ENCODE measurements around the gene CRYGB. TPM values are rescaled to one million over a fixed set of nuclear protein-coding genes. Genes with fewer than 3 reads are reported as not detected.
"Not testable (repeated sequence)": the region's sequence is repeated elsewhere in the genome, so short reads cannot be mapped to it uniquely, and the experiment has no call there.

The CRYGB gene
- total RNA-seq, 1 donor from 2014 or later, result not detected

- no peak for DNase-seq
- intact Hi-C loops (cut with DNase I), result no loop called here
- ATAC-seq (ENCODE audit: poor library complexity), result no peak
Observed at GRCh38 chr2:208127090-208127489, 18.9 kb downstream of the CRYGB start.

DNA sequence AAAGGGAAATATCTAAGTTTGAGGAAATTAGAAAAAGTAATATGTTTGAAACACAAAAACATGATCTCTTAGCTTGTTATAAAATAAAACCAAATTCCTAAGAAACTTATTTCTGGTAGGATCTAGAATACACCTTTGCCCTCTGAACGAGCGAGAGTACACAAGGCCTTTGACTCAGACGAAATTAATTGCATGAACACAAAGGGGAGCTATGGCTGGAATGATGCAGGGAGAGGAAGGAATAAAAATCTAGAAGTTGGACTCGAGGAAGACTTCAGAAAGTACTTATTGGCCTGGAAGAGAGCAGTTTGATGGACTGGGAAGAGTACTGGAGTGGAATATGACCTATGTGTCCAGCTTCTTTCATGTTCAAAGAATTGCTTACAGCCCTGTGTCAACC lies 20.7 kb downstream of the CRYGB start:
- DNase-seq (no peak), ATAC-seq (ENCODE audit: poor library complexity) (no peak)
- intact Hi-C loops (cut with DNase I), result no loop called here

DNA sequence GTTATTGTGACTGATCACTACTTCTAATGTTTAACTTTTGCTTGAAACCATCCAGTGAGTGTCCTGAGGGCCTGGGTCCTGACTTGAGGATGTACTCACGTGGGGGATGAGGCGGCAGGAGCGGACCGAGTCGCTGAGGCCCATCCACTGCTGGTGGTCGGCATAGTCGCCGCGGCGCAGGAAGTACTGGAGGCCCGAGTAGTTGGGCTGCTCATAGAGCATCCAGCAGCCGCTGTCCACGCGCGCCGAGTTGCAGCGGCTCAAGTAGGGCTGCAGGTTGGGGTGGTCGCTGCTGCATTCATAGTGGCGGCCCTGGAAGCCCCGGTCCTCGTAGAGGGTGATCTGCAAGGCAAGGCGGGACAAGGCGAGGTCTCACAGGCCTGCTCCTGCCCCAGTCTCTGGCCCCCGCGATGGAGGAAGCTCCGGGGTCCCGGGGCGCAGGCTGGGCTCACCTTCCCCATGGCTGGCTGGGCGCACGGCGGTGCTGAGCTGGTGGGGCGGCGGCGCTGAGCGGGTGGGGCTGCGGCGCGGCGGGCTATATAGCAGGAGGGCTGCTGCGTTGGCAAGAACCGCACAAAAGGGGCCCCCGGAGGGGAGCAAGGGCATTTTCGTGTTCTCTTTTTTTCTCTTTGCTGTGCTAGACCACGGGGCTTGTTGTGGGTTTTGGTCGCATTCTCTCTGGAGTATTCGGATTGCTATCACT lies 21.8 kb downstream of the CRYGB start, which contains the start of gene CRYGD:
Gene CRYGD, minus strand, starts transcription at position 512 of the 703 bp plus-strand sequence. Its CDS starts 51 bp downstream, at position 461.
- intact Hi-C loops (cut with DNase I); DNase-seq: not testable (repeated sequence)
- peak; percentile 15 for ATAC-seq (ENCODE audit: poor library complexity)

- intact Hi-C loops (cut with DNase I), result no loop called here
Observed at GRCh38 chr2:208122248-208122647, 23.7 kb downstream of the CRYGB start.

GRCh38 chr2:208118918-208119317 lies 27.0 kb downstream of the CRYGB start:
- no peak for ATAC-seq (ENCODE audit: poor library complexity)
- intact Hi-C loops (cut with DNase I), result no loop called here
- no peak for DNase-seq

More at GRCh38 chr2:208122248-208122647, 23.7 kb downstream of the CRYGB start:
- ATAC-seq (ENCODE audit: poor library complexity) (no peak), DNase-seq (no peak)

DNA sequence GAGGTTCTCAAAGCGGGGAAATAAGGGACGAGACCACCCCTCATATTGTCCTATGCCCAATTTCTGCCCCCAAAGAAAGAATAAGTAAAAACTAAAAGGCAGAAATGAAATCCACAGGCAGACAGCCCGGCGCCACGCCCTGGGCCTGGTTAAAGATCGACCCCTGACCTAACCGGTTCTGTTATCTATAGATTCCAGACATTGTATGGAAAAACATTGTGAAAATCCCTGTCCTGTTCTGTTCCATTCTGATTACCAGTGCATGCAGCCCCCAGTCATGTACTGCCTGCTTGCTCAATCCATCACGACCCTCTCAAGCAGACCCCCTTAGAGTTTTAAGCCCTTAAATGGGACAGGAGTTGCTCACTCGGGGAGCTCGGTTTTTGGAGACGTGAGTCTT lies 28.6 kb downstream of the CRYGB start:
- intact Hi-C loops (cut with DNase I); DNase-seq; ATAC-seq (ENCODE audit: poor library complexity): not testable (repeated sequence)

- ATAC-seq (ENCODE audit: poor library complexity), result no peak
- intact Hi-C loops (cut with DNase I), result no loop called here
- DNase-seq, result no peak
Observed at GRCh38 chr2:208112969-208113368, 33.0 kb downstream of the CRYGB start.

GRCh38 chr2:208112273-208112745 lies 33.6 kb downstream of the CRYGB start:
- intact Hi-C loops (cut with DNase I); DNase-seq; ATAC-seq (ENCODE audit: poor library complexity): not testable (repeated sequence)

GRCh38 chr2:208103616-208104015 lies 42.3 kb downstream of the CRYGB start:
- no peak for ATAC-seq (ENCODE audit: poor library complexity)
- intact Hi-C loops (cut with DNase I), result no loop called here
- DNase-seq, result no peak

GRCh38 chr2:208101716-208102631 lies 44.0 kb downstream of the CRYGB start:
- intact Hi-C loops (cut with DNase I), result no loop called here
- ATAC-seq (ENCODE audit: poor library complexity) (no peak), DNase-seq (no peak)

- ATAC-seq (ENCODE audit: poor library complexity), result no peak
- DNase-seq, result no peak
- intact Hi-C loops (cut with DNase I), result no loop called here
Observed at GRCh38 chr2:208099682-208100470, 46.1 kb downstream of the CRYGB start.

DNA sequence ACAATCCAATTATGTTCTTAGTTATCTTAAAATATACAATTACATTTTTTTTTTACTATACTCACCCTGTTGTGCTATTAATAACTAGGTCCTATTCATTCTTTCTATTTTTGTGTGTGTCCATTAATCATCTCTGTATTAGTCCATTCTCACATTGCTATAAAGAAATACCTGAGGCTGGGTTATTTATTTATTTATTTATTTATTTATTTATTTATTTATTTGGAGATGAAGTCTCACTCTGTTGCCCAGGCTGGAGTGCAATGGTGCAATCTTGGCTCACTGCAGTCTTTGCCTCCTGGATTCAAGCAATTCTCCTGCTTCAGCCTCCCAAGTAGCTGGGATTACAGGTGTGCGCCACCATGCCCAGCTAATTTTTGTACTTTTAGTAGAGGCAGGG lies 47.3 kb downstream of the CRYGB start:
- DNase-seq; intact Hi-C loops (cut with DNase I); ATAC-seq (ENCODE audit: poor library complexity): not testable (repeated sequence)

DNA sequence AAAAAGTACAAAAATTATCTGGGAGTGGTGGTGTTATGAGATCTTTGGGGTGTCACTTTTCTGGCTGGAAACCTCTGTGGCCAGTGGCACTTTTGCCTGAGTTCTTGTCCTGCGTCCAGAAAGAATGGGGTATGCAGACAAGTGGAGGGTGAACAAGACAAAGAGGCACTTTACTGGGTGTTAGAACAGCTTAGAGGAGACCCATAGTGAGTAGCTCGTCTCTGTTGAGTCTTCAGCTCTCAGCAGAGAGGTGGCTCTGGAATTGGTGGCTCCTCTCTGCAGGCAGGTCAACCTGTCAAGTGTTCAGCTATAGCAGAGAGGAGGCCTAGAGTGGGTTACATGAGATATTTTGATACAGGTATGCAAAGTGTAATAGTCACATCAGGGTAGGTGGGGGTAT lies 47.7 kb downstream of the CRYGB start:
- DNase-seq (no peak), ATAC-seq (ENCODE audit: poor library complexity) (peak; percentile 60)
- intact Hi-C loops (cut with DNase I), result no loop called here

DNA sequence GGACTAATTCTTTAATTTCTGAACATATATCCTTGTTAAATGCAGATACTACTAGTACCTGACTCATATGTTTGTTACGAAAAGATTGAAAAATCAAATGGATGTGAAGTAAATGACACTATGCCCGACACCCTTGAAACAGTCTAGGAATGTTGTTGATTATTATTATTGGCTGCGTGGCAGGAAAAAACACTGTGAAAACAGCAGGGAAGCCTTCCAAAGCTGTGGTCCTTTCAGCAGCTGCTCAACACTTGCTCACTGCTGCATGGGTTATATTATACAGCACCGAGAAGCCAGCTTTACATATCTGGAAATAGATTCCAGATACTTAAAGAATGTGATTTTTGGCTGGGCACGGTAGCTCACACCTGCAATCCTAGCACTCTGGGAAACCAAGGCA lies 48.2 kb downstream of the CRYGB start:
- DNase-seq, result no peak
- intact Hi-C loops (cut with DNase I), result no loop called here
- peak; percentile 72 for ATAC-seq (ENCODE audit: poor library complexity)

DNA sequence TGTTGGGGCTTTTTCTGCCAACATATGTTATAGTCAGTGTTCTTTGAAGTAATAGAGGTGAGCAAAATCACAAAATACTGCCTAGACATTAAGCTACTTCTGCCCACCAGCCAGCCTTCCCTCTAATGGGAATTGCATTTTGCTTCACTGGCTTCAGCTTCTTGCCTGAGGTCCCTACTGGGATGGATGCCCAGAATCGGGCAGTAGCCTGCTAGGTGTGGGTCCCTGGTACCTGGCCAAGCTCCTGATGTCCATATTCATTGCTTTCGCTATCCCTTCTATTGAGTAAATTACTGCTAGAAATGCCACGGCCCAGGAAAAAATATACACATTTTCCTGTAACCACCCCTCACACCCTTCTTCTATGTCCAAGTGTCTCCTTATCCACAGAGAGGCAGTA lies 48.6 kb downstream of the CRYGB start:
- DNase-seq, result no peak
- intact Hi-C loops (cut with DNase I), result no loop called here
- ATAC-seq (ENCODE audit: poor library complexity), result peak; percentile 32

GRCh38 chr2:208096080-208096479 lies 49.9 kb downstream of the CRYGB start:
- intact Hi-C loops (cut with DNase I), result no loop called here
- no peak for DNase-seq
- no peak for ATAC-seq (ENCODE audit: poor library complexity)

DNA sequence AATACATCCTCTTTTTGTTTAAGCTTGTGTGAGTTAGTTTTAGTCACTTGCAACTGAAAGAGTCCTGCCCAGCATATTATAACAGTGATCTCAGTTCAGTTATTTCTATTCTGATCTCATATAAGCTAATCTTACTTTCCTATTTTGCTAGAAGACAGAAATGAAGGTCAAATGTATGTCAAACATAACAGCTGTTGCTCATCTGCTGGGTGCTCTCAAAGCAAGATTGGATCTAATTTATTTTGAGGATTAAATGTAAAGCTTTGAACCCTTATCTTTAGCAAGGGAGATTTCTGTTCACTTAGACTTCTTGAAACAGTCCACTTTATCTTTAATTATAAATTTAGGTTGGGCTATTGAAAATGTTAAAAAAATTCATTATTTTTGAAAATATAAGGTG lies 52.8 kb downstream of the CRYGB start:
- intact Hi-C loops (cut with DNase I), result no loop called here
- ATAC-seq (ENCODE audit: poor library complexity) (no peak), DNase-seq (no peak)
